ACC112 (cell line): Measurements from ENCODE around the gene CHDH.

Experiments used
- H2AFZ ChIP-seq: fragments of 200-600 bp; sonication (generic); one replicate; pipeline ENCODE4 v1.6.0; 2017; ENCODE audit warnings: antibody characterized with exemption, low read length; ENCODE audit not compliant: unreplicated experiment
- H3K27ac ChIP-seq: fragments of 200-600 bp; sonication (generic); 2 replicates; pipeline ENCODE4 v1.5.1; 2014; ENCODE audit warnings: low read depth, mild to moderate bottlenecking, antibody characterized with exemption, low read length, moderate library complexity
- H3K27me3 ChIP-seq: fragments of 200-600 bp; sonication (generic); 2 replicates; pipeline ENCODE4 v1.6.1; 2014; ENCODE audit warnings: mild to moderate bottlenecking, antibody characterized with exemption, low read length, moderate library complexity, mixed read lengths; ENCODE audit not compliant: insufficient read depth
- H3K36me3 ChIP-seq: fragments of 200-600 bp; sonication (generic); 2 replicates; pipeline ENCODE4 v1.6.1; 2016; ENCODE audit warnings: mild to moderate bottlenecking, antibody characterized with exemption, low read length, moderate library complexity, mixed read lengths; ENCODE audit not compliant: insufficient read depth
- H3K4me1 ChIP-seq: fragments of 200-600 bp; sonication (generic); one replicate; pipeline ENCODE4 v1.6.1; 2016; ENCODE audit warnings: low read length, mixed read lengths; ENCODE audit not compliant: insufficient read depth, unreplicated experiment, control insufficient read depth
- H3K4me3 ChIP-seq: fragments of 200-600 bp; sonication (generic); 2 replicates; pipeline ENCODE4 v1.5.1; 2014; ENCODE audit warnings: mild to moderate bottlenecking, low read depth, low read length
- H3K79me2 ChIP-seq: fragments of 200-600 bp; sonication (generic); one replicate; pipeline ENCODE4 v1.6.0; 2016; ENCODE audit warnings: low read length; ENCODE audit not compliant: control insufficient read depth, unreplicated experiment, insufficient read depth

Gene CHDH

DNA sequence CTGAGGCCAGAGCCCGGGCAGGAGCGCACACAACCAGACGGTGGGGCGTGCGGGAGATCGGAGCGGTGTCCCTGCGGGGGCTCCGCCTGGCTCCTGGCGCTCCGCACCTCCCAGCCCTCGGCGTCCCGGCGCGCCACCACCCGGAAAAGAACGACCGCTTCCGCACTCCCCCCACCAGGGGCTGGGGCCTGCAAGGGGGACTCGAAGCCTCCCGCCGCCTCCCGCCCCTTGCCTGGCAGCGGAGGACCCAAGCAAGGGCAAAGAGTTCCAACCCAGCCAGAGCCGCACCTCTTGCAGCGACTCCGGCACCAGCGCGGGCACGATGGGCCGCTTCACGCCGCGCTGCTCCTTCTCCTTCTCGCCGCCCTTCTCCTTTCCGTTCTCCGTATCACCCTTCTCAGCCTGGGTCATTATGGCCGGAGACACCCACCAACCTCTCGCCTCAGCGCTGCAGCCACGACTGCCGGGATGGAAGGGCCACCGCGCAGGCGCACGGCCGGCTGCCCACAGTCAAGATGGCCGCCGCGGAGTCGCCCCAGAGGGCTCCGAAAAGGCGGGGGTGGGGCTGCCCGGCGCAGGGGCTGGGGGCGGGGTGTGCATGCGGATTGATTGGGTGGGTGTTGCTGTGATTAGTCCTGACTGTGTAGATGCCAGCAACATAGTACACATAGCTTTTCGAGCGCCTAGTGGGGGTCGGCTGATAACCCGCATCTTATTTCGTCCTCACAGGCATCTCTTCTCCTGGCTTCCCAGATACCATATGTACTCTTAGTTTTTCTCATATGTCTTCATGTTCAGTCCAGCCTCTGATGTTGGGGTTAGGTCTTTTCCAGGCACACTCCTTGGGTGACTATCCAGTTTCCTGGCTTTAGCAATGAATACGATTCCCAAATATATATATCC lies 35.7 kb upstream of the CHDH start, which contains the start of gene ACTR8:
TSS of gene ACTR8 (minus strand) at position 462 of the 903 bp plus-strand sequence. CDS start at position 411, 51 bp downstream.
- H3K36me3 ChIP-seq, result peaks cover 28% of the 10 kb centered on the region
- peaks cover 12% of the 10 kb centered on the region for H3K4me1 ChIP-seq
- peaks cover 20% of the 10 kb centered on the region for H3K79me2 ChIP-seq
- H3K27me3 ChIP-seq, result no peaks in the 10 kb centered on the region
- peak within 1 kb of the TSS; percentile 28 for H3K27ac ChIP-seq
- peak within 1 kb of the TSS; percentile 97 for H3K4me3 ChIP-seq
- H2AFZ ChIP-seq, result peak within 1 kb of the TSS; percentile 88

- peak overlapping the region; percentile 97 for H3K4me3 ChIP-seq
- no peaks in the 10 kb centered on the region for H3K27me3 ChIP-seq
- peaks cover 12% of the 10 kb centered on the region for H3K4me1 ChIP-seq
- peak overlapping the region; percentile 88 for H2AFZ ChIP-seq
- H3K79me2 ChIP-seq, result peaks cover 20% of the 10 kb centered on the region
- H3K27ac ChIP-seq, result no peak overlapping the region
- H3K36me3 ChIP-seq, result peaks cover 36% of the 10 kb centered on the region
Measured at GRCh38 chr3:53880396-53881345, 34.5 kb upstream of the CHDH start.

GRCh38 chr3:53865732-53866499 lies 19.7 kb upstream of the CHDH start:
- Histone ChIP-seq H3K79me2 (no peaks in the 10 kb centered on the region), H3K4me1 (no peaks in the 10 kb centered on the region), H3K4me3 (no peak overlapping the region), H3K36me3 (peaks cover 21% of the 10 kb centered on the region), H3K27me3 (no peaks in the 10 kb centered on the region), H2AFZ (no peak overlapping the region), H3K27ac (no peak overlapping the region)

- H3K27ac ChIP-seq, result no peak overlapping the region
- H3K36me3 ChIP-seq, result peaks cover 16% of the 10 kb centered on the region
- H3K4me3 ChIP-seq, result no peak overlapping the region
- no peaks in the 10 kb centered on the region for H3K4me1 ChIP-seq
- H2AFZ ChIP-seq, result no peak overlapping the region
- H3K27me3 ChIP-seq, result no peaks in the 10 kb centered on the region
- H3K79me2 ChIP-seq, result no peaks in the 10 kb centered on the region
Measured at GRCh38 chr3:53863145-53863544, 16.9 kb upstream of the CHDH start.

GRCh38 chr3:53862241-53862640 lies 16.0 kb upstream of the CHDH start:
- H3K4me1 ChIP-seq, result no peaks in the 10 kb centered on the region
- no peaks in the 10 kb centered on the region for H3K27me3 ChIP-seq
- no peaks in the 10 kb centered on the region for H3K79me2 ChIP-seq
- H3K36me3 ChIP-seq, result peaks cover 16% of the 10 kb centered on the region
- H2AFZ ChIP-seq, result no peak overlapping the region
- H3K27ac ChIP-seq, result no peak overlapping the region
- no peak overlapping the region for H3K4me3 ChIP-seq

DNA sequence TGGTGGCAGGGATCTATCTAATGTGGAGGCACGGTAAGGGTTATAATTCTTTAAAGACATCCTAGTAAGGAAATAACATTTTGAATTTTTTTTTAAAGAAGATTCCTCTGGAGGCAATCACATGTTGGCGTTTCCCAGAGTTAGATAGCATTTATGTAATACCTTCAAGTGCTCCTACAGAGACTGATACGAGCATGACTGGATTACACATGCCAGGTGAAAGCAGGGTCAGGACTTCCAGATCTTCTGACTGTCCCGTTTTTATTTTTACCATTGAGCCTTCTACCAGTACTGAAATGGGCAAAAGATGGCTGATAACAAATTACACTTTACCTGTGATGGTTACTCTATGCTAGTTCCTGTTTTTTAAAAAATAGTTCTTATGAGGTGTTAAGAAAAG lies 14.0 kb upstream of the CHDH start:
- Histone ChIP-seq H3K36me3 (peaks cover 16% of the 10 kb centered on the region), H3K4me1 (no peaks in the 10 kb centered on the region), H3K79me2 (no peaks in the 10 kb centered on the region), H3K27me3 (peaks cover 9% of the 10 kb centered on the region), H3K4me3 (no peak overlapping the region), H2AFZ (no peak overlapping the region), H3K27ac (no peak overlapping the region)

- peaks cover 15% of the 10 kb centered on the region for H3K27me3 ChIP-seq
- H3K27ac ChIP-seq, result no peak overlapping the region
- peaks cover 9% of the 10 kb centered on the region for H3K36me3 ChIP-seq
Measured at GRCh38 chr3:53859178-53859577, 13.0 kb upstream of the CHDH start.

DNA sequence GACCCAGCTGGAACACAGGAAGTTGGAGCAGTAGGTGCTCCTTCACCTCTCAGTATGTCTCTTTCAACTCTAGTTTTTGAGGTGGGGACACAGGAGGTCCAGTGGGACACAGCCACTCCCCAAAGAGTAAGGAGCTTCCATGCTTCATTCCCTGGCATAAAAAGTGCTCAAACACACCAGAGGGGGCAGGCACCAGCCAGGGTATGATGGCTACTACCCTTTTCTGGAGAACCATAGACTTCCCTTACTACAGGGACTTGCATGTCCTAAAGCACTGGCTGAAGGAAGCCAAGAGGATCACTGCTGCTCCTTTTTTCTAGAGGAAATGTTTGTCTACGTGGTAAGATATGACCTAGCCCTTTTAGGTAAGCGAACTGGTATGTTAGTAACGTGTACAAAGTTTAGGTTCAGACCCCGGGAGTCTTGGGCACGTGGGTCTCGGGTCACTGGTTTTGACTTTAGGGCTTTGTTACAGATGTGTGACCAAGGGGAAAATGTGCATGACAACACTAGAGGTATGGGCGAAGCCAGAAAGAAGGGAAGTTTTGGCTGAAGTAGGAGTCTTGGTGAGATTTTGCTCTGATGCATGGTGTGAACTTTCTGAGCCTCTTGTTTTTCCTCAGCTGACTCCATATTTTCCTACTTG lies 12.0 kb upstream of the CHDH start:
- Histone ChIP-seq H2AFZ (no peak overlapping the region), H3K4me3 (no peak overlapping the region), H3K4me1 (no peaks in the 10 kb centered on the region), H3K27ac (no peak overlapping the region), H3K79me2 (no peaks in the 10 kb centered on the region), H3K36me3 (peaks cover 7% of the 10 kb centered on the region), H3K27me3 (peaks cover 17% of the 10 kb centered on the region)

More at GRCh38 chr3:53859178-53859577, 13.0 kb upstream of the CHDH start:
- Histone ChIP-seq H3K4me1 (no peaks in the 10 kb centered on the region), H3K79me2 (no peaks in the 10 kb centered on the region), H2AFZ (no peak overlapping the region), H3K4me3 (no peak overlapping the region)

DNA sequence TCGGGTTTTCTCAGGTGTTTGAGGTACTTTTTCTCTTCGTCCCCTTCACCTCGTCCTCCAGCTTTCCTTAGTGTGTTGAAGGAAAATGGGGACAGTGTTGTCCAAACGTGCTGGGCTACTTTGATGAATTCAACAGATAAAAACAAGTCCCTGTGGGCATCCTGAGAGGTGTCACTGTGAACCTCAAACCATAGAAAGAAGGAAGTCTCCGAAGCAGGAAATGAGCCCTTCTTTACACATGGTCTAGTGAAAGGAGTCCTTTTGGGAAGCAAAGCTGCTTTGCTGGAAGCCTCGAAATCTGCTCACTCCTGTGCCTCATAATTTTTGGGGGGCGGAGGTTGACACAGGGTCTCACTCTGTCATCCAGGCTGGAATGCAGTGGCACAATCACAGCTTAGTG lies 10.7 kb upstream of the CHDH start:
- no peak overlapping the region for H3K4me3 ChIP-seq
- 0 out of 2 replicates have a peak, but pooled peaks cover 6% of the 10 kb centered on the region for H3K36me3 ChIP-seq
- H3K4me1 ChIP-seq, result no peaks in the 10 kb centered on the region
- H3K27me3 ChIP-seq, result peaks cover 27% of the 10 kb centered on the region
- H3K27ac ChIP-seq, result no peak overlapping the region
- H2AFZ ChIP-seq, result no peak overlapping the region
- no peaks in the 10 kb centered on the region for H3K79me2 ChIP-seq
